WTC11 (cell line): Measurements from ENCODE around the gene TERT. TPM values are rescaled to one million over a fixed set of nuclear protein-coding genes. Genes with fewer than 3 reads are reported as not detected.
A peak's percentile ranks its signal among the peaks of the same experiment; 100 is the strongest.

Source experiments
- CBFB ChIP-seq: sonication (generic); formaldehyde crosslinking; IDR thresholded peaks from 2 replicates; pipeline ENCODE4 v1.8.1; 2022; ENCODE audit warnings: mild to moderate bottlenecking, low read depth, missing genetic modification reagents
- CREM ChIP-seq: sonication (generic); formaldehyde crosslinking; IDR thresholded peaks from 2 replicates; pipeline ENCODE4 v1.8.1; 2022; ENCODE audit warnings: mild to moderate bottlenecking, missing genetic modification reagents, moderate library complexity
- FOXJ3 ChIP-seq: sonication (generic); formaldehyde crosslinking; IDR thresholded peaks from 2 replicates; pipeline ENCODE4 v1.9.0; 2021; ENCODE audit warnings: missing genetic modification reagents, mild to moderate bottlenecking, borderline replicate concordance
- FOXK1 ChIP-seq: sonication (generic); formaldehyde crosslinking; IDR thresholded peaks from 2 replicates; pipeline ENCODE4 v1.8.0; 2022; ENCODE audit warnings: mild to moderate bottlenecking, moderate library complexity, missing genetic modification reagents
- FOXP1 ChIP-seq: sonication (generic); formaldehyde crosslinking; IDR thresholded peaks from 2 replicates; pipeline ENCODE4 v1.8.0; 2022; ENCODE audit warnings: missing genetic modification reagents, mild to moderate bottlenecking, moderate library complexity, borderline replicate concordance
- GRHL2 ChIP-seq: fragments of 250-450 bp; sonication (Bioruptor Pico); IDR thresholded peaks from 2 replicates; pipeline ENCODE4 v1.8.0; 2022; ENCODE audit warnings: mild to moderate bottlenecking, moderate library complexity; ENCODE audit not compliant: insufficient replicate concordance, severe bottlenecking
- GTF2I ChIP-seq: fragments of 250-450 bp; sonication (Bioruptor Pico); conservative IDR thresholded peaks from 2 replicates; pipeline ENCODE4 v1.4.0; 2021; ENCODE audit warnings: mild to moderate bottlenecking
- IRF2 ChIP-seq: sonication (generic); formaldehyde crosslinking; IDR thresholded peaks from 2 replicates; pipeline ENCODE4 v1.8.0; 2022; ENCODE audit warnings: low read depth, missing genetic modification reagents, borderline replicate concordance
- JUN ChIP-seq: sonication (generic); formaldehyde crosslinking; IDR thresholded peaks from 2 replicates; pipeline ENCODE4 v1.8.0; 2023; ENCODE audit warnings: mild to moderate bottlenecking, missing genetic modification reagents
- MXD4 ChIP-seq: fragments of 250-450 bp; sonication (Bioruptor Pico); IDR thresholded peaks from 2 replicates; pipeline ENCODE4 v1.8.0; 2021; ENCODE audit warnings: mild to moderate bottlenecking, moderate library complexity, borderline replicate concordance
- NFATC4 ChIP-seq: fragments of 250-450 bp; sonication (Bioruptor Pico); IDR thresholded peaks from 2 replicates; pipeline ENCODE4 v1.9.0; 2021; ENCODE audit warnings: mild to moderate bottlenecking
- NFE2L1 ChIP-seq: sonication (generic); formaldehyde crosslinking; IDR thresholded peaks from 2 replicates; pipeline ENCODE4 v1.8.1; 2023; ENCODE audit warnings: missing genetic modification reagents
- PRRX2 ChIP-seq: fragments of 250-450 bp; sonication (Bioruptor Pico); IDR thresholded peaks from 2 replicates; pipeline ENCODE4 v1.8.0; 2021; ENCODE audit warnings: mild to moderate bottlenecking
- SOX15 ChIP-seq: fragments of 250-450 bp; sonication (Bioruptor Pico); IDR thresholded peaks from 2 replicates; pipeline ENCODE4 v1.9.0; 2021; ENCODE audit warnings: mild to moderate bottlenecking
- ZBTB21 ChIP-seq: sonication (generic); formaldehyde crosslinking; IDR thresholded peaks from 2 replicates; pipeline ENCODE4 v1.8.1; 2023; ENCODE audit warnings: mild to moderate bottlenecking, missing genetic modification reagents, borderline replicate concordance
- ZNF121 ChIP-seq: sonication (generic); formaldehyde crosslinking; IDR thresholded peaks from 2 replicates; pipeline ENCODE4 v1.8.0; 2023; ENCODE audit warnings: missing genetic modification reagents
- ZNF138 ChIP-seq: sonication (generic); formaldehyde crosslinking; conservative IDR thresholded peaks from 2 replicates; pipeline ENCODE4 v1.8.1; 2022; ENCODE audit warnings: mild to moderate bottlenecking, moderate library complexity, missing genetic modification reagents
- total RNA-seq: library from RNA; stranded (reverse); gene quantifications from 3 replicates; pipeline ENCODE4 v1.2.3, GENCODE V29; 2021
- TF ChIP-seq, protein P1 (sequence below): sonication (generic); formaldehyde crosslinking; IDR thresholded peaks from 2 replicates; pipeline ENCODE4 v1.8.1; 2022; ENCODE audit warnings: missing genetic modification reagents, borderline replicate concordance
- TF ChIP-seq, protein P2 (sequence below): sonication (generic); formaldehyde crosslinking; IDR thresholded peaks from 2 replicates; pipeline ENCODE4 v1.8.1; 2023; ENCODE audit warnings: mild to moderate bottlenecking, missing genetic modification reagents
- TF ChIP-seq, protein P3 (sequence below): sonication (generic); formaldehyde crosslinking; IDR thresholded peaks from 2 replicates; pipeline ENCODE4 v1.8.1; 2022; ENCODE audit warnings: low read depth, mild to moderate bottlenecking, moderate library complexity, missing genetic modification reagents, borderline replicate concordance
- TF ChIP-seq, protein P4 (sequence below): sonication (generic); formaldehyde crosslinking; IDR thresholded peaks from 2 replicates; pipeline ENCODE4 v1.8.1; 2023; ENCODE audit warnings: mild to moderate bottlenecking, missing genetic modification reagents
- TF ChIP-seq, protein P5 (sequence below): sonication (generic); formaldehyde crosslinking; IDR thresholded peaks from 2 replicates; pipeline ENCODE4 v1.8.1; 2023; ENCODE audit warnings: mild to moderate bottlenecking, moderate library complexity, missing genetic modification reagents
- TF ChIP-seq, protein P6 (sequence below): fragments of 250-450 bp; sonication (Bioruptor Pico); IDR thresholded peaks from 2 replicates; pipeline ENCODE4 v1.9.0; 2021; ENCODE audit warnings: mild to moderate bottlenecking
- TF ChIP-seq, protein P7 (sequence below): sonication (generic); formaldehyde crosslinking; conservative IDR thresholded peaks from 2 replicates; pipeline ENCODE4 v1.8.1; 2023; ENCODE audit warnings: mild to moderate bottlenecking, low read depth, missing genetic modification reagents, moderate library complexity
- TF ChIP-seq, protein P8 (sequence below): sonication (generic); formaldehyde crosslinking; IDR thresholded peaks from 2 replicates; pipeline ENCODE4 v1.8.1; 2022; ENCODE audit warnings: mild to moderate bottlenecking, moderate library complexity, missing genetic modification reagents
- TF ChIP-seq, protein P9 (sequence below): fragments of 250-450 bp; sonication (Bioruptor Pico); IDR thresholded peaks from 2 replicates; pipeline ENCODE4 v1.9.0; 2021; ENCODE audit warnings: moderate library complexity, mild to moderate bottlenecking, inconsistent platforms, borderline replicate concordance

TERT gene
- total RNA-seq, 1 experiment from 2014 or later: 42.9 TPM

DNA sequence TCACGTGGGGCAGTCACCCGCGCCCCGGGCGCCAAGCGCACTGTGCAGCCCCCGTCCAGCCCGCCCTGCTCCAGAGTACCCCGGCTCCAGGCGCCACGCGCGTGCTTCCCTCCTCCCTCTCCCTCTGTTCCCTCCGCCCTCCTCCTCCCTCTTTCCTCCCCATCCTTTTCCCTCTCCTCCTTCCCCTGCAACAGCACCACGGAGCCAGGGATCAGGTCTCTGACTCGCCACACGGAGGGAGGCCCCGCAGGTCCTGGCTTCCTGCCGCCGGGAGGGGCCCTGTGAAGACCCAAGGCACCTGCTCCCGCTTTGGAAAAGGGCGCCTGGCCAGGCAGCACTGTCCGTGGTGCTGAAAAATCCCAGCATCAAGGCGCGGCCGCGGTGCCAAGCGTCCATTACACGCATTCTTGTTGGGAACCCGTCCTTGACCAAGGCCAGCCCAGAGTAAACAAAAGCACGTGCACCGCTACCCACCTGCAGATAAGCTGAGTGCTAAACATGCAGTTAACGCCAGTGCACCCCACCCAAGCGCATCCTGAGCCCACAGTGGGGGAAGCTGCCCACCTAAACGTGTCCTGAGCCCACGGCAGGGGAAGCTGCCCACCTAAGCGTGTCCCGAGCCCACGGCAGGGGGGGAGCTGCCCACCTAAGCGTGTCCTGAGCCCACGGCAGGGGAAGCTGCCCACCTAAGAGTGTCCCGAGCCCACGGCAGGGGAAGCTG, 48.0 kb downstream of the TERT start (continued):
- TF ChIP-seq, protein P1, sequence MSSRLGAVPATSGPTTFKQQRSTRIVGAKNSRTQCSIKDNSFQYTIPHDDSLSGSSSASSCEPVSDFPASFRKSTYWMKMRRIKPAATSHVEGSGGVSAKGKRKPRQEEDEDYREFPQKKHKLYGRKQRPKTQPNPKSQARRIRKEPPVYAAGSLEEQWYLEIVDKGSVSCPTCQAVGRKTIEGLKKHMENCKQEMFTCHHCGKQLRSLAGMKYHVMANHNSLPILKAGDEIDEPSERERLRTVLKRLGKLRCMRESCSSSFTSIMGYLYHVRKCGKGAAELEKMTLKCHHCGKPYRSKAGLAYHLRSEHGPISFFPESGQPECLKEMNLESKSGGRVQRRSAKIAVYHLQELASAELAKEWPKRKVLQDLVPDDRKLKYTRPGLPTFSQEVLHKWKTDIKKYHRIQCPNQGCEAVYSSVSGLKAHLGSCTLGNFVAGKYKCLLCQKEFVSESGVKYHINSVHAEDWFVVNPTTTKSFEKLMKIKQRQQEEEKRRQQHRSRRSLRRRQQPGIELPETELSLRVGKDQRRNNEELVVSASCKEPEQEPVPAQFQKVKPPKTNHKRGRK (CRISPR knock-in tag): no peak
- TF ChIP-seq, protein P2, sequence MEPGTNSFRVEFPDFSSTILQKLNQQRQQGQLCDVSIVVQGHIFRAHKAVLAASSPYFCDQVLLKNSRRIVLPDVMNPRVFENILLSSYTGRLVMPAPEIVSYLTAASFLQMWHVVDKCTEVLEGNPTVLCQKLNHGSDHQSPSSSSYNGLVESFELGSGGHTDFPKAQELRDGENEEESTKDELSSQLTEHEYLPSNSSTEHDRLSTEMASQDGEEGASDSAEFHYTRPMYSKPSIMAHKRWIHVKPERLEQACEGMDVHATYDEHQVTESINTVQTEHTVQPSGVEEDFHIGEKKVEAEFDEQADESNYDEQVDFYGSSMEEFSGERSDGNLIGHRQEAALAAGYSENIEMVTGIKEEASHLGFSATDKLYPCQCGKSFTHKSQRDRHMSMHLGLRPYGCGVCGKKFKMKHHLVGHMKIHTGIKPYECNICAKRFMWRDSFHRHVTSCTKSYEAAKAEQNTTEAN: peak; percentile 53; the same call in 1 of the 2 replicates
- TF ChIP-seq GRHL2 (CRISPR knock-in tag) (no peak), GTF2I (CRISPR knock-in tag) (no peak), IRF2 (no peak), CREM (CRISPR knock-in tag) (peak; percentile 87), NFE2L1 (CRISPR knock-in tag) (peak; percentile 91), ZNF121 (CRISPR knock-in tag) (no peak), CBFB (CRISPR knock-in tag) (0 out of 2 replicates have a peak, but pooled peaks have one; percentile 72), NFATC4 (CRISPR knock-in tag) (no peak), SOX15 (CRISPR knock-in tag) (no peak), FOXK1 (CRISPR knock-in tag) (peak; percentile 94), ZBTB21 (CRISPR knock-in tag) (peak; percentile 92), MXD4 (no peak), JUN (0 out of 2 replicates have a peak, but pooled peaks have one; percentile 40), FOXJ3 (CRISPR knock-in tag) (no peak), ZNF138 (CRISPR knock-in tag) (peak; percentile 48; the same call in 1 of the 2 replicates), FOXP1 (CRISPR knock-in tag) (peak; percentile 97), PRRX2 (CRISPR knock-in tag) (no peak)
- TF ChIP-seq, protein P3, sequence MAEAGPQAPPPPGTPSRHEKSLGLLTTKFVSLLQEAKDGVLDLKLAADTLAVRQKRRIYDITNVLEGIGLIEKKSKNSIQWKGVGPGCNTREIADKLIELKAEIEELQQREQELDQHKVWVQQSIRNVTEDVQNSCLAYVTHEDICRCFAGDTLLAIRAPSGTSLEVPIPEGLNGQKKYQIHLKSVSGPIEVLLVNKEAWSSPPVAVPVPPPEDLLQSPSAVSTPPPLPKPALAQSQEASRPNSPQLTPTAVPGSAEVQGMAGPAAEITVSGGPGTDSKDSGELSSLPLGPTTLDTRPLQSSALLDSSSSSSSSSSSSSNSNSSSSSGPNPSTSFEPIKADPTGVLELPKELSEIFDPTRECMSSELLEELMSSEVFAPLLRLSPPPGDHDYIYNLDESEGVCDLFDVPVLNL: no peak; the same call in 1 of the 2 replicates
- TF ChIP-seq, protein P4, sequence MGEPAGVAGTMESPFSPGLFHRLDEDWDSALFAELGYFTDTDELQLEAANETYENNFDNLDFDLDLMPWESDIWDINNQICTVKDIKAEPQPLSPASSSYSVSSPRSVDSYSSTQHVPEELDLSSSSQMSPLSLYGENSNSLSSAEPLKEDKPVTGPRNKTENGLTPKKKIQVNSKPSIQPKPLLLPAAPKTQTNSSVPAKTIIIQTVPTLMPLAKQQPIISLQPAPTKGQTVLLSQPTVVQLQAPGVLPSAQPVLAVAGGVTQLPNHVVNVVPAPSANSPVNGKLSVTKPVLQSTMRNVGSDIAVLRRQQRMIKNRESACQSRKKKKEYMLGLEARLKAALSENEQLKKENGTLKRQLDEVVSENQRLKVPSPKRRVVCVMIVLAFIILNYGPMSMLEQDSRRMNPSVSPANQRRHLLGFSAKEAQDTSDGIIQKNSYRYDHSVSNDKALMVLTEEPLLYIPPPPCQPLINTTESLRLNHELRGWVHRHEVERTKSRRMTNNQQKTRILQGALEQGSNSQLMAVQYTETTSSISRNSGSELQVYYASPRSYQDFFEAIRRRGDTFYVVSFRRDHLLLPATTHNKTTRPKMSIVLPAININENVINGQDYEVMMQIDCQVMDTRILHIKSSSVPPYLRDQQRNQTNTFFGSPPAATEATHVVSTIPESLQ (CRISPR knock-in tag): no peak
- TF ChIP-seq, protein P5, sequence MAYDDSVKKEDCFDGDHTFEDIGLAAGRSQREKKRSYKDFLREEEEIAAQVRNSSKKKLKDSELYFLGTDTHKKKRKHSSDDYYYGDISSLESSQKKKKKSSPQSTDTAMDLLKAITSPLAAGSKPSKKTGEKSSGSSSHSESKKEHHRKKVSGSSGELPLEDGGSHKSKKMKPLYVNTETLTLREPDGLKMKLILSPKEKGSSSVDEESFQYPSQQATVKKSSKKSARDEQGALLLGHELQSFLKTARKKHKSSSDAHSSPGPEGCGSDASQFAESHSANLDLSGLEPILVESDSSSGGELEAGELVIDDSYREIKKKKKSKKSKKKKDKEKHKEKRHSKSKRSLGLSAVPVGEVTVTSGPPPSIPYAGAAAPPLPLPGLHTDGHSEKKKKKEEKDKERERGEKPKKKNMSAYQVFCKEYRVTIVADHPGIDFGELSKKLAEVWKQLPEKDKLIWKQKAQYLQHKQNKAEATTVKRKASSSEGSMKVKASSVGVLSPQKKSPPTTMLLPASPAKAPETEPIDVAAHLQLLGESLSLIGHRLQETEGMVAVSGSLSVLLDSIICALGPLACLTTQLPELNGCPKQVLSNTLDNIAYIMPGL (CRISPR knock-in tag): peak; percentile 70
- TF ChIP-seq, protein P6, sequence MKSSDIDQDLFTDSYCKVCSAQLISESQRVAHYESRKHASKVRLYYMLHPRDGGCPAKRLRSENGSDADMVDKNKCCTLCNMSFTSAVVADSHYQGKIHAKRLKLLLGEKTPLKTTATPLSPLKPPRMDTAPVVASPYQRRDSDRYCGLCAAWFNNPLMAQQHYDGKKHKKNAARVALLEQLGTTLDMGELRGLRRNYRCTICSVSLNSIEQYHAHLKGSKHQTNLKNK (CRISPR knock-in tag): no peak
- TF ChIP-seq, protein P7, sequence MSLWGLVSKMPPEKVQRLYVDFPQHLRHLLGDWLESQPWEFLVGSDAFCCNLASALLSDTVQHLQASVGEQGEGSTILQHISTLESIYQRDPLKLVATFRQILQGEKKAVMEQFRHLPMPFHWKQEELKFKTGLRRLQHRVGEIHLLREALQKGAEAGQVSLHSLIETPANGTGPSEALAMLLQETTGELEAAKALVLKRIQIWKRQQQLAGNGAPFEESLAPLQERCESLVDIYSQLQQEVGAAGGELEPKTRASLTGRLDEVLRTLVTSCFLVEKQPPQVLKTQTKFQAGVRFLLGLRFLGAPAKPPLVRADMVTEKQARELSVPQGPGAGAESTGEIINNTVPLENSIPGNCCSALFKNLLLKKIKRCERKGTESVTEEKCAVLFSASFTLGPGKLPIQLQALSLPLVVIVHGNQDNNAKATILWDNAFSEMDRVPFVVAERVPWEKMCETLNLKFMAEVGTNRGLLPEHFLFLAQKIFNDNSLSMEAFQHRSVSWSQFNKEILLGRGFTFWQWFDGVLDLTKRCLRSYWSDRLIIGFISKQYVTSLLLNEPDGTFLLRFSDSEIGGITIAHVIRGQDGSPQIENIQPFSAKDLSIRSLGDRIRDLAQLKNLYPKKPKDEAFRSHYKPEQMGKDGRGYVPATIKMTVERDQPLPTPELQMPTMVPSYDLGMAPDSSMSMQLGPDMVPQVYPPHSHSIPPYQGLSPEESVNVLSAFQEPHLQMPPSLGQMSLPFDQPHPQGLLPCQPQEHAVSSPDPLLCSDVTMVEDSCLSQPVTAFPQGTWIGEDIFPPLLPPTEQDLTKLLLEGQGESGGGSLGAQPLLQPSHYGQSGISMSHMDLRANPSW (CRISPR knock-in tag): 0 out of 2 replicates have a peak, but pooled peaks have one; percentile 53
- TF ChIP-seq, protein P8, sequence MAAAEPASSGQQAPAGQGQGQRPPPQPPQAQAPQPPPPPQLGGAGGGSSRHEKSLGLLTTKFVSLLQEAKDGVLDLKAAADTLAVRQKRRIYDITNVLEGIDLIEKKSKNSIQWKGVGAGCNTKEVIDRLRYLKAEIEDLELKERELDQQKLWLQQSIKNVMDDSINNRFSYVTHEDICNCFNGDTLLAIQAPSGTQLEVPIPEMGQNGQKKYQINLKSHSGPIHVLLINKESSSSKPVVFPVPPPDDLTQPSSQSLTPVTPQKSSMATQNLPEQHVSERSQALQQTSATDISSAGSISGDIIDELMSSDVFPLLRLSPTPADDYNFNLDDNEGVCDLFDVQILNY (CRISPR knock-in tag): no peak; the same call in 1 of the 2 replicates
- TF ChIP-seq, protein P9, sequence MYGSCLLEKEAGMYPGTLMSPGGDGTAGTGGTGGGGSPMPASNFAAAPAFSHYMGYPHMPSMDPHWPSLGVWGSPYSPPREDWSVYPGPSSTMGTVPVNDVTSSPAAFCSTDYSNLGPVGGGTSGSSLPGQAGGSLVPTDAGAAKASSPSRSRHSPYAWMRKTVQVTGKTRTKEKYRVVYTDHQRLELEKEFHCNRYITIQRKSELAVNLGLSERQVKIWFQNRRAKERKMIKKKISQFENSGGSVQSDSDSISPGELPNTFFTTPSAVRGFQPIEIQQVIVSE (CRISPR knock-in tag): no peak
